ENCODE data around the gene CFAP97D1. TPM values are rescaled to one million over a fixed set of nuclear protein-coding genes. Genes with fewer than 3 reads are reported as not detected.

Gene CFAP97D1
- total RNA-seq, 3 donors from 2014 or later, result not detected

GRCh38 chr17:43829738-43830137, 49.5 kb downstream of the CFAP97D1 start:
- intact Hi-C loops (cut with DNase I, micrococcal nuclease), result no loop called here
- Histone ChIP-seq H3K4me3 (no peak overlapping the region), H3K36me3 (ENCODE audit: low read depth) (no peaks in the 10 kb centered on the region), H3K4me1 (ENCODE audit: low read depth) (peaks cover 6% of the 10 kb centered on the region), H3K9me3 (no peaks in the 10 kb centered on the region)
- DNase-seq (no peak), ATAC-seq (no peak)
- TF ChIP-seq CTCF (IDR thresholded peaks at IDR 0.05), result no peak

- DNase-seq, result no peak
- Histone ChIP-seq H3K9me3 (no peaks in the 10 kb centered on the region), H3K4me3 (no peak overlapping the region), H3K4me1 (ENCODE audit: low read depth) (peaks cover 6% of the 10 kb centered on the region), H3K36me3 (ENCODE audit: low read depth) (no peaks in the 10 kb centered on the region)
- ATAC-seq, result no peak
- TF ChIP-seq CTCF (IDR thresholded peaks at IDR 0.05), result no peak
- intact Hi-C loops (cut with DNase I, micrococcal nuclease), result no loop called here
Measured at GRCh38 chr17:43830510-43831140, 50.4 kb downstream of the CFAP97D1 start.

GRCh38 chr17:43831633-43832032, 51.4 kb downstream of the CFAP97D1 start:
- Histone ChIP-seq H3K4me1 (ENCODE audit: low read depth) (peaks cover 6% of the 10 kb centered on the region), H3K4me3 (no peak overlapping the region), H3K9me3 (no peaks in the 10 kb centered on the region), H3K36me3 (ENCODE audit: low read depth) (no peaks in the 10 kb centered on the region)
- TF ChIP-seq CTCF (IDR thresholded peaks at IDR 0.05), result no peak
- intact Hi-C loops (cut with DNase I, micrococcal nuclease), result no loop called here
- no peak for ATAC-seq
- DNase-seq, result no peak

GRCh38 chr17:43832168-43832975, 52.1 kb downstream of the CFAP97D1 start:
- ATAC-seq (peak; percentile 72), DNase-seq (peak; percentile 52 to 76 (median 70))
- peak overlapping the region; percentile 26 for H3K4me3 ChIP-seq
- peaks cover 6% of the 10 kb centered on the region for H3K4me1 ChIP-seq (ENCODE audit: low read depth)
- intact Hi-C loops (cut with DNase I, micrococcal nuclease), result no loop called here
- H3K36me3 ChIP-seq (ENCODE audit: low read depth), result no peaks in the 10 kb centered on the region
- H3K9me3 ChIP-seq, result no peaks in the 10 kb centered on the region
- TF ChIP-seq CTCF (IDR thresholded peaks at IDR 0.05), result no peak

GRCh38 chr17:43832976-43833829, 53.0 kb downstream of the CFAP97D1 start, which contains the start of gene MPP3:
MPP3 (minus strand) TSS chr17:43833146; CDS start chr17:43831906, 1,240 bp downstream.
- DNase-seq (peak; percentile 67 to 86 (median 72)), ATAC-seq (peak; percentile 98)
- TF ChIP-seq CTCF (IDR thresholded peaks at IDR 0.05), result no peak
- H3K4me3 ChIP-seq, result peak within 1 kb of the TSS; percentile 26
- no peaks in the 10 kb centered on the region for H3K36me3 ChIP-seq (ENCODE audit: low read depth)
- H3K4me1 ChIP-seq (ENCODE audit: low read depth), result peaks cover 6% of the 10 kb centered on the region
- no peaks in the 10 kb centered on the region for H3K9me3 ChIP-seq
- intact Hi-C loops (cut with DNase I, micrococcal nuclease), result no loop called here

Measured in mucosa of descending colon (tissue), 3 donors.